ENCODE data around the gene MB21D2. TPM values are rescaled to one million over a fixed set of nuclear protein-coding genes. Genes with fewer than 3 reads are reported as not detected.

MB21D2 gene
- total RNA-seq, 1 donor from 2014 or later, result 11.0 TPM

DNA sequence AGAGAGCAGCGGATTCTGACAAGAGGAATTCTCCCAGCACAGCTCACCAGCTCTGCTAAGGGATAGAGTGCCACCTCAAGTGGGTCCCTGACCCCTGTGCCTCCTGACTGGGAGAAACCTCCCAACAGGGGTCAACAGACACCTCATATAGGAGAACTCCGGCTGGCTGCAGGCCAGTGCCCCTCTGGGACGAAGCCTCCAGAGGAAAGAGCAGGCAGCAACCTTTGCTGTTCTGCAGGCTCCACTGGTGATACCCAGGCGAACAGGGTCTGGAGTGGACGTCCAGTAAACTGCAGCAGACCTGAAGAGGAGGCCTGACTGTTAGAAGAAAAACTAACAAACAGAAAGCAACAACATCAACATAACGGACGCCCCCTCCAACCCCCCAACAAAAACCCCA is 159.0 kb downstream of the MB21D2 start:
- TF ChIP-seq, protein P1, sequence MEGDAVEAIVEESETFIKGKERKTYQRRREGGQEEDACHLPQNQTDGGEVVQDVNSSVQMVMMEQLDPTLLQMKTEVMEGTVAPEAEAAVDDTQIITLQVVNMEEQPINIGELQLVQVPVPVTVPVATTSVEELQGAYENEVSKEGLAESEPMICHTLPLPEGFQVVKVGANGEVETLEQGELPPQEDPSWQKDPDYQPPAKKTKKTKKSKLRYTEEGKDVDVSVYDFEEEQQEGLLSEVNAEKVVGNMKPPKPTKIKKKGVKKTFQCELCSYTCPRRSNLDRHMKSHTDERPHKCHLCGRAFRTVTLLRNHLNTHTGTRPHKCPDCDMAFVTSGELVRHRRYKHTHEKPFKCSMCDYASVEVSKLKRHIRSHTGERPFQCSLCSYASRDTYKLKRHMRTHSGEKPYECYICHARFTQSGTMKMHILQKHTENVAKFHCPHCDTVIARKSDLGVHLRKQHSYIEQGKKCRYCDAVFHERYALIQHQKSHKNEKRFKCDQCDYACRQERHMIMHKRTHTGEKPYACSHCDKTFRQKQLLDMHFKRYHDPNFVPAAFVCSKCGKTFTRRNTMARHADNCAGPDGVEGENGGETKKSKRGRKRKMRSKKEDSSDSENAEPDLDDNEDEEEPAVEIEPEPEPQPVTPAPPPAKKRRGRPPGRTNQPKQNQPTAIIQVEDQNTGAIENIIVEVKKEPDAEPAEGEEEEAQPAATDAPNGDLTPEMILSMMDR (IDR thresholded peaks at IDR 0.05; ENCODE audit: insufficient read depth, low read depth, low read length), result no peak
- no peak for TF ChIP-seq EZH2 (IDR thresholded peaks at IDR 0.05; ENCODE audit: insufficient read depth, low read length)
- Histone ChIP-seq H3K9me3 (ENCODE audit: insufficient read depth, low read depth, low read length) (no peaks in the 10 kb centered on the region), H2AFZ (ENCODE audit: low read depth, low read length) (no peak overlapping the region), H3K4me3 (ENCODE audit: insufficient read depth, low read depth, low read length) (no peak overlapping the region), H3K27me3 (ENCODE audit: insufficient read depth, low read length) (no peaks in the 10 kb centered on the region), H3K9ac (ENCODE audit: low read length) (no peak overlapping the region), H3K27ac (ENCODE audit: low read depth, low read length) (no peak overlapping the region), H3K4me2 (ENCODE audit: low read length) (no peak overlapping the region), H4K20me1 (ENCODE audit: insufficient read depth, low read length) (no peaks in the 10 kb centered on the region), H3K4me1 (ENCODE audit: insufficient read depth, low read length) (no peaks in the 10 kb centered on the region), H3K79me2 (ENCODE audit: insufficient read depth, low read length) (no peaks in the 10 kb centered on the region), H3K36me3 (ENCODE audit: insufficient read depth, low read length) (no peaks in the 10 kb centered on the region)
- FAIRE-seq (no peak), DNase-seq (ENCODE audit: low read depth) (no peak)
- no peaks in the 10 kb centered on the region for H3K27me3 Mint-ChIP-seq (ENCODE audit: low read depth, unreplicated experiment)
- no peak overlapping the region for H3K4me3 Mint-ChIP-seq (ENCODE audit: unreplicated experiment)
- peaks cover 4% of the 10 kb centered on the region for H3K9me3 Mint-ChIP-seq (ENCODE audit: unreplicated experiment)
- H3K27ac Mint-ChIP-seq (ENCODE audit: unreplicated experiment), result no peak overlapping the region
- H3K4me1 Mint-ChIP-seq (ENCODE audit: low read depth, unreplicated experiment), result no peaks in the 10 kb centered on the region
- H3K36me3 Mint-ChIP-seq (ENCODE audit: low read depth, unreplicated experiment), result no peaks in the 10 kb centered on the region

DNA sequence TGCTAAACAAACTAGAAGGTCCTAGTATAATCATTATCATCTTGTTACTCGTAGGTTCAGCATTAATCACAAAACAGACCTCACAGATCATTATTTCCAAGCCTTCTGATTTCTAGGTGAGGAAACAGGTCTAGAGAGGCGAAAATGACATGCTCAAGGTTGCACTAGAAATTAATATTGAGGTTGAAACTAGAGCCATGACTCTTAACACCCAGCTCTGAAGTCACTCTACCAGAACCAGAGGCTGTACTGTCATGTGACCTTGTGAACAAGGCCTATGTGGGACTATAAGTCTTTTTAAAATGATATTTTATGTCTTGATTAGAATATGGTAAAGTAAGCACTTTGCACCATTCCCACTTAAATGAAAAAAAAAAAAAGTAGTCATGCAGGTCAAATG is 166.5 kb downstream of the MB21D2 start:
- Histone ChIP-seq H3K9me3 (ENCODE audit: insufficient read depth, low read depth, low read length) (no peaks in the 10 kb centered on the region), H2AFZ (ENCODE audit: low read depth, low read length) (no peak overlapping the region), H3K4me1 (ENCODE audit: insufficient read depth, low read length) (no peaks in the 10 kb centered on the region), H3K79me2 (ENCODE audit: insufficient read depth, low read length) (no peaks in the 10 kb centered on the region), H3K4me3 (ENCODE audit: insufficient read depth, low read depth, low read length) (no peak overlapping the region), H3K4me2 (ENCODE audit: low read length) (no peak overlapping the region), H4K20me1 (ENCODE audit: insufficient read depth, low read length) (no peaks in the 10 kb centered on the region), H3K9ac (ENCODE audit: low read length) (no peak overlapping the region), H3K27me3 (ENCODE audit: insufficient read depth, low read length) (no peaks in the 10 kb centered on the region), H3K36me3 (ENCODE audit: insufficient read depth, low read length) (no peaks in the 10 kb centered on the region), H3K27ac (ENCODE audit: low read depth, low read length) (no peak overlapping the region)
- Mint-ChIP-seq H3K9me3 (ENCODE audit: unreplicated experiment) (no peaks in the 10 kb centered on the region), H3K36me3 (ENCODE audit: low read depth, unreplicated experiment) (no peaks in the 10 kb centered on the region), H3K4me3 (ENCODE audit: unreplicated experiment) (no peak overlapping the region), H3K27me3 (ENCODE audit: low read depth, unreplicated experiment) (no peaks in the 10 kb centered on the region), H3K27ac (ENCODE audit: unreplicated experiment) (no peak overlapping the region), H3K4me1 (ENCODE audit: low read depth, unreplicated experiment) (no peaks in the 10 kb centered on the region)
- no peak for TF ChIP-seq EZH2 (IDR thresholded peaks at IDR 0.05; ENCODE audit: insufficient read depth, low read length)
- TF ChIP-seq, protein P1 (IDR thresholded peaks at IDR 0.05; ENCODE audit: insufficient read depth, low read depth, low read length), result no peak
- no peak for FAIRE-seq
- no peak for DNase-seq (ENCODE audit: low read depth)

DNA sequence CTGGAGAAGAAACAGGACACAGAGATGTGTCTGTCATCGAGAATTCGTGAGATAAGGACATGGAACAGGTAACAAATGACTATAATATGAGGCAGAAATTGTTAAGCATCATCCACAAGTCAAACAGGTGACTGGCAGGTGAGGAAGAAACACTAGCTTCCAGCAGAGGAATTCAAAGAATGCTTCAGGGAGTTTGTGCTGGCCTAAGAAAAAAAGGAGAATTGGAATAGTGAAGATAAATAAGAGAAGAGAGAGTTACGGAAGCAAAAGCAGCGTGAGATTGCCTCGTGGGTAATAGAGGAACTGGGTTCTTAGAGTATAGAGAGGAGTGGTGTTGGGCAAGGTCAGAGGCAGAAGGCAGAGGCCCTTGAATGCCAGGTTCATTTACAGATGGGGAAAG is 167.5 kb downstream of the MB21D2 start:
- Histone ChIP-seq H3K27ac (ENCODE audit: low read depth, low read length) (no peak overlapping the region), H3K4me1 (ENCODE audit: insufficient read depth, low read length) (no peaks in the 10 kb centered on the region), H3K79me2 (ENCODE audit: insufficient read depth, low read length) (no peaks in the 10 kb centered on the region), H3K9ac (ENCODE audit: low read length) (no peak overlapping the region), H3K36me3 (ENCODE audit: insufficient read depth, low read length) (no peaks in the 10 kb centered on the region), H4K20me1 (ENCODE audit: insufficient read depth, low read length) (no peaks in the 10 kb centered on the region), H3K9me3 (ENCODE audit: insufficient read depth, low read depth, low read length) (no peaks in the 10 kb centered on the region), H3K27me3 (ENCODE audit: insufficient read depth, low read length) (no peaks in the 10 kb centered on the region), H2AFZ (ENCODE audit: low read depth, low read length) (no peak overlapping the region), H3K4me3 (ENCODE audit: insufficient read depth, low read depth, low read length) (no peak overlapping the region), H3K4me2 (ENCODE audit: low read length) (no peak overlapping the region)
- no peak for DNase-seq (ENCODE audit: low read depth)
- Mint-ChIP-seq H3K9me3 (ENCODE audit: unreplicated experiment) (no peaks in the 10 kb centered on the region), H3K27me3 (ENCODE audit: low read depth, unreplicated experiment) (no peaks in the 10 kb centered on the region), H3K36me3 (ENCODE audit: low read depth, unreplicated experiment) (no peaks in the 10 kb centered on the region), H3K27ac (ENCODE audit: unreplicated experiment) (no peak overlapping the region), H3K4me1 (ENCODE audit: low read depth, unreplicated experiment) (no peaks in the 10 kb centered on the region), H3K4me3 (ENCODE audit: unreplicated experiment) (no peak overlapping the region)
- no peak for TF ChIP-seq EZH2 (IDR thresholded peaks at IDR 0.05; ENCODE audit: insufficient read depth, low read length)
- TF ChIP-seq, protein P1 (IDR thresholded peaks at IDR 0.05; ENCODE audit: insufficient read depth, low read depth, low read length), result no peak
- FAIRE-seq, result no peak
